IPS-NIHi11 (cell line): ENCODE measurements around the gene CHST1.

ENCODE experiments used
- DNase-seq: peaks from one replicate; pipeline ENCODE4 v3.0.0; 2012; ENCODE audit warnings: mixed read lengths, low spot score

CHST1 gene

GRCh38 chr11:45659818-45660160 lies 5.6 kb downstream of the CHST1 start:
- no peak for DNase-seq

- no peak for DNase-seq
Measured at GRCh38 chr11:45659031-45659817, 6.2 kb downstream of the CHST1 start.

GRCh38 chr11:45658292-45658991 lies 7.0 kb downstream of the CHST1 start:
- peak; percentile 78 for DNase-seq

- no peak for DNase-seq
Measured at GRCh38 chr11:45657496-45658260, 7.7 kb downstream of the CHST1 start.

GRCh38 chr11:45655831-45656230 lies 9.6 kb downstream of the CHST1 start:
- no peak for DNase-seq

GRCh38 chr11:45655347-45655756 lies 10.1 kb downstream of the CHST1 start:
- DNase-seq, result peak; percentile 91

GRCh38 chr11:45655012-45655283 lies 10.5 kb downstream of the CHST1 start:
- no peak for DNase-seq

- DNase-seq, result no peak
Measured at GRCh38 chr11:45654231-45655011, 11.0 kb downstream of the CHST1 start.

GRCh38 chr11:45653277-45653676 lies 12.1 kb downstream of the CHST1 start:
- no peak for DNase-seq

GRCh38 chr11:45652781-45653180 lies 12.6 kb downstream of the CHST1 start:
- DNase-seq, result no peak

GRCh38 chr11:45651841-45652749 lies 13.3 kb downstream of the CHST1 start:
- no peak for DNase-seq

- no peak for DNase-seq
Measured at GRCh38 chr11:45651156-45651555, 14.3 kb downstream of the CHST1 start.

- DNase-seq, result no peak
Measured at GRCh38 chr11:45650166-45651095, 15.0 kb downstream of the CHST1 start.

GRCh38 chr11:45649544-45650165 lies 15.8 kb downstream of the CHST1 start:
- DNase-seq, result no peak

GRCh38 chr11:45648931-45649330 lies 16.5 kb downstream of the CHST1 start:
- DNase-seq, result no peak

- peak; percentile 44 for DNase-seq
Measured at GRCh38 chr11:45647786-45648185, 17.6 kb downstream of the CHST1 start.

- DNase-seq, result no peak
Measured at GRCh38 chr11:45647329-45647728, 18.1 kb downstream of the CHST1 start.

- peak; percentile 46 for DNase-seq
Measured at GRCh38 chr11:45646275-45646927, 19.0 kb downstream of the CHST1 start.
